Parathyroid adenoma (tissue), 2 donors: ENCODE data around the gene TCP10L.

Source experiments
- H2AFZ ChIP-seq: fragments of 300-600 bp; sonication (generic); one replicate; pipeline ENCODE4 v1.7.0; 2017; ENCODE audit warnings: antibody characterized with exemption, mild to moderate bottlenecking
- H3K27ac ChIP-seq: fragments of 300-600 bp; sonication (generic); one replicate; pipeline ENCODE4 v1.7.0; 2017
- H3K27me3 ChIP-seq: fragments of 300-600 bp; sonication (generic); one replicate; pipeline ENCODE4 v1.7.0; 2017; ENCODE audit warnings: low read length; ENCODE audit not compliant: control insufficient read depth, insufficient read depth
- H3K36me3 ChIP-seq: fragments of 300-600 bp; sonication (generic); one replicate; pipeline ENCODE4 v1.7.0; 2017; ENCODE audit warnings: low read length; ENCODE audit not compliant: control insufficient read depth, insufficient read depth
- H3K4me1 ChIP-seq: fragments of 300-600 bp; sonication (generic); one replicate; pipeline ENCODE4 v1.7.0; 2017; ENCODE audit warnings: control low read depth
- H3K4me2 ChIP-seq: fragments of 300-600 bp; sonication (generic); one replicate; pipeline ENCODE4 v1.7.0; 2017; ENCODE audit warnings: low read length
- H3K4me3 ChIP-seq: fragments of 300-600 bp; sonication (generic); one replicate; pipeline ENCODE4 v1.7.0; 2017; ENCODE audit warnings: low read depth, low read length
- H3K79me2 ChIP-seq: fragments of 300-600 bp; sonication (generic); one replicate; pipeline ENCODE4 v1.7.0; 2017; ENCODE audit warnings: control low read depth
- H3K9ac ChIP-seq: fragments of 300-600 bp; sonication (generic); one replicate; pipeline ENCODE4 v1.7.0; 2017; ENCODE audit warnings: mild to moderate bottlenecking
- H3K9me3 ChIP-seq: fragments of 300-600 bp; sonication (generic); one replicate; pipeline ENCODE4 v1.7.0; 2017; ENCODE audit warnings: low read length; ENCODE audit not compliant: control insufficient read depth
- CTCF ChIP-seq: fragments of 300-600 bp; sonication (generic); IDR thresholded peaks from one replicate; pipeline ENCODE4 v1.7.0; 2017; ENCODE audit warnings: antibody characterized with exemption, mild to moderate bottlenecking
- donor health status: primary hyperparathyroidism.

The TCP10L gene

GRCh38 chr21:32549440-32549839 is 35.9 kb downstream of the TCP10L start:
- Histone ChIP-seq H3K79me2 (no peaks in the 10 kb centered on the region), H3K36me3 (no peaks in the 10 kb centered on the region), H3K9ac (no peak overlapping the region), H2AFZ (no peak overlapping the region), H3K27ac (no peak overlapping the region), H3K4me1 (no peaks in the 10 kb centered on the region), H3K27me3 (no peaks in the 10 kb centered on the region), H3K4me2 (no peak overlapping the region), H3K9me3 (no peaks in the 10 kb centered on the region), H3K4me3 (no peak overlapping the region)
- no peak for TF ChIP-seq CTCF

- H3K27ac ChIP-seq, result no peak overlapping the region
- TF ChIP-seq CTCF, result no peak
- no peaks in the 10 kb centered on the region for H3K36me3 ChIP-seq
- H3K9me3 ChIP-seq, result no peaks in the 10 kb centered on the region
- H3K4me3 ChIP-seq, result no peak overlapping the region
- H3K9ac ChIP-seq, result no peak overlapping the region
- H3K4me1 ChIP-seq, result no peaks in the 10 kb centered on the region
- H3K4me2 ChIP-seq, result no peak overlapping the region
- H3K27me3 ChIP-seq, result no peaks in the 10 kb centered on the region
- no peaks in the 10 kb centered on the region for H3K79me2 ChIP-seq
- no peak overlapping the region for H2AFZ ChIP-seq
Measured at GRCh38 chr21:32548978-32549377, 36.3 kb downstream of the TCP10L start.

- no peak overlapping the region for H3K9ac ChIP-seq
- no peaks in the 10 kb centered on the region for H3K27me3 ChIP-seq
- no peaks in the 10 kb centered on the region for H3K79me2 ChIP-seq
- H2AFZ ChIP-seq, result no peak overlapping the region
- no peak overlapping the region for H3K4me2 ChIP-seq
- no peaks in the 10 kb centered on the region for H3K4me1 ChIP-seq
- no peaks in the 10 kb centered on the region for H3K36me3 ChIP-seq
- no peak overlapping the region for H3K27ac ChIP-seq
- TF ChIP-seq CTCF, result no peak
- H3K4me3 ChIP-seq, result no peak overlapping the region
- no peaks in the 10 kb centered on the region for H3K9me3 ChIP-seq
Measured at GRCh38 chr21:32547018-32547417, 38.3 kb downstream of the TCP10L start.

GRCh38 chr21:32545948-32546441 is 39.3 kb downstream of the TCP10L start:
- H3K36me3 ChIP-seq, result no peaks in the 10 kb centered on the region
- H3K4me2 ChIP-seq, result no peak overlapping the region
- no peak overlapping the region for H2AFZ ChIP-seq
- no peaks in the 10 kb centered on the region for H3K79me2 ChIP-seq
- no peak overlapping the region for H3K4me3 ChIP-seq
- H3K4me1 ChIP-seq, result no peaks in the 10 kb centered on the region
- no peaks in the 10 kb centered on the region for H3K9me3 ChIP-seq
- no peak overlapping the region for H3K27ac ChIP-seq
- no peak overlapping the region for H3K9ac ChIP-seq
- H3K27me3 ChIP-seq, result no peaks in the 10 kb centered on the region
- no peak for TF ChIP-seq CTCF

GRCh38 chr21:32544697-32545096 is 40.6 kb downstream of the TCP10L start:
- Histone ChIP-seq H3K27me3 (no peaks in the 10 kb centered on the region), H3K4me2 (no peak overlapping the region), H3K4me1 (no peaks in the 10 kb centered on the region), H3K9me3 (no peaks in the 10 kb centered on the region), H3K36me3 (no peaks in the 10 kb centered on the region), H3K27ac (no peak overlapping the region), H3K79me2 (no peaks in the 10 kb centered on the region), H3K9ac (no peak overlapping the region), H2AFZ (no peak overlapping the region), H3K4me3 (no peak overlapping the region)
- TF ChIP-seq CTCF, result no peak
